Esophagus muscularis mucosa (tissue), 4 donors: ENCODE data around the gene PNPLA6. TPM values are rescaled to one million over a fixed set of nuclear protein-coding genes. Genes with fewer than 3 reads are reported as not detected.

Experiments used
- DNase-seq: peaks from one replicate; pipeline ENCODE4 v3.0.0-alpha.2; 2017; ENCODE audit errors: extremely low spot score
- H3K27ac ChIP-seq, 4 donors: fragments of 200-600 bp; sonication (generic); replicated peaks in 1 of 4; 1 replicate in 3 of 4; 2 replicates in 1 of 4; pipeline ENCODE4 v1.5.1; 2016 to 2019; ENCODE audit warnings: mild to moderate bottlenecking in 1 of 4
- H3K27me3 ChIP-seq, 4 donors: fragments of 200-600 bp; sonication (generic); one replicate each; pipeline versions ENCODE4 v1.5.1 to v1.6.0; 2016 to 2019
- H3K36me3 ChIP-seq, 4 donors: fragments of 200-600 bp; sonication (generic); one replicate each; pipeline ENCODE4 v1.5.1; 2016 to 2019
- H3K4me1 ChIP-seq, 4 donors: fragments of 200-600 bp; sonication (generic); one replicate each; pipeline ENCODE4 v1.5.1; 2016 to 2019
- H3K4me3 ChIP-seq, 4 donors: fragments of 200-600 bp; sonication (generic); 1 replicate in 2 of 4; 2 replicates in 2 of 4; pipeline ENCODE4 v1.5.1; 2016 to 2019; ENCODE audit warnings: mild to moderate bottlenecking in 4 of 4, moderate library complexity in 1 of 4
- H3K9me3 ChIP-seq, 4 donors: fragments of 200-600 bp; sonication (generic); 1 replicate in 3 of 4; 2 replicates in 1 of 4; pipeline ENCODE4 v1.5.1; 2016 to 2019
- EP300 ChIP-seq: sonication (generic); formaldehyde crosslinking; IDR thresholded peaks from one replicate; pipeline ENCODE4 v1.6.1; 2017; ENCODE audit warnings: antibody characterized with exemption
- POLR2A ChIP-seq: fragments of 450-650 bp; IDR thresholded peaks from one replicate; pipeline ENCODE4 v1.6.1; 2017; ENCODE audit warnings: antibody characterized with exemption, moderate library complexity, mild to moderate bottlenecking, low read depth
- POLR2AphosphoS5 ChIP-seq, 2 donors: sonication (generic); formaldehyde crosslinking; IDR thresholded peaks; one replicate each; pipeline ENCODE4 v1.6.1; 2017; ENCODE audit warnings: antibody characterized with exemption in 2 of 2
- whole genome bisulfite sequencing: methylation state at CpG from one replicate; pipeline ENCODE4 v1.1.5; 2018; 5-methylcytosine and 5-hydroxymethylcytosine counted together
- intact Hi-C: fragments of 100-400 bp; cut with DNase I; formaldehyde crosslinking; loops from one replicate; pipeline ENCODE4 v1.15.1; 2023
- small RNA-seq, 3 donors: library from RNA; depleted of rRNA; stranded (forward); fragments of <200 nt; gene quantifications; one replicate each; pipeline ENCODE3, GENCODE V24; 2016
- total RNA-seq, 4 donors: library from RNA; depleted of rRNA; stranded (reverse); fragments of >200 nt; gene quantifications; one replicate each; pipeline versions ENCODE4 v1.1.0 to v1.2.1, GENCODE V29; 2016
- TF ChIP-seq, protein P1 (sequence below), 3 experiments: fragments of 200-600 bp in 2 of 3; fragments of 450-650 bp in 1 of 3; sonication (generic) in 2 of 3; IDR thresholded peaks; one replicate each; pipeline ENCODE4 v1.5.1; 2017 to 2019; ENCODE audit warnings: antibody characterized with exemption in 3 of 3, mild to moderate bottlenecking in 2 of 3, moderate library complexity in 1 of 3

Gene PNPLA6
- total RNA-seq, 4 donors from 2014 or later = 58.1 to 156 (median 85.7) TPM

DNA sequence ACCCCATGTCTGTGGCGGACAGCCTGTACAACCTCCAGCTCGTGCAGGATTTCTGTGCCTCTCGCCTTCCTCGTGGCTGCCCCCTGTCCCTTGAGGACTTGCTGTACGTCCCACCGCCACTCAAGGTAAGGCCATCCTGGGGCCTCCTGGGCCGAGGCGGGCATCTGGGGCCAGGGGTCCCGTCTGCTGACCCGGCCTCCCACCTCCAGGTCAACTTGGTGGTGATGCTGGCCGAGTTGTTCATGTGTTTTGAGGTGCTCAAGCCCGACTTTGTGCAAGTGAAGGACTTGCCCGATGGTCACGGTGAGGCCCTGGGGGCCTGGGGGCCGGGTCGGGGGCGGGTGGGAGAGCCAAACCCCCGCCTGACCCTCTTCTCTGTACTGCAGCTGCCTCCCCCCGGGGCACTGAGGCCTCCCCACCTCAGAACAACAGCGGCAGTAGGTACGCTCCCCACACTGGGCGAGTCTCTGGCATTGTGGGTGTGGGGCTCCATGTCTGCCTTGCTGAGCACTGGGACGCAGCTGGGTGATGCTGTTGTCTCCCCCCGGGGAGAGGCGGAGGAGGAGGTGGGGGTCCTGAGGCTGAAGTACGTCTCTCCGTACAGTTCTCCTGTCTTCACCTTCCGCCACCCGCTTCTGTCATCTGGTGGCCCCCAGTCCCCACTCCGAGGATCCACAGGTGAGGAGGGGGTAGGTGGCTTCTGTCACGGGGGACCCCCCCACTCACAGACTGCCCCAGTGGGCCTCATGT is 75.1 kb downstream of the PNPLA6 start:
- no peak for TF ChIP-seq POLR2A
- TF ChIP-seq EP300 = no peak
- TF ChIP-seq POLR2AphosphoS5 (IDR thresholded peaks at IDR 0.05) = no peak
- TF ChIP-seq, protein P1, sequence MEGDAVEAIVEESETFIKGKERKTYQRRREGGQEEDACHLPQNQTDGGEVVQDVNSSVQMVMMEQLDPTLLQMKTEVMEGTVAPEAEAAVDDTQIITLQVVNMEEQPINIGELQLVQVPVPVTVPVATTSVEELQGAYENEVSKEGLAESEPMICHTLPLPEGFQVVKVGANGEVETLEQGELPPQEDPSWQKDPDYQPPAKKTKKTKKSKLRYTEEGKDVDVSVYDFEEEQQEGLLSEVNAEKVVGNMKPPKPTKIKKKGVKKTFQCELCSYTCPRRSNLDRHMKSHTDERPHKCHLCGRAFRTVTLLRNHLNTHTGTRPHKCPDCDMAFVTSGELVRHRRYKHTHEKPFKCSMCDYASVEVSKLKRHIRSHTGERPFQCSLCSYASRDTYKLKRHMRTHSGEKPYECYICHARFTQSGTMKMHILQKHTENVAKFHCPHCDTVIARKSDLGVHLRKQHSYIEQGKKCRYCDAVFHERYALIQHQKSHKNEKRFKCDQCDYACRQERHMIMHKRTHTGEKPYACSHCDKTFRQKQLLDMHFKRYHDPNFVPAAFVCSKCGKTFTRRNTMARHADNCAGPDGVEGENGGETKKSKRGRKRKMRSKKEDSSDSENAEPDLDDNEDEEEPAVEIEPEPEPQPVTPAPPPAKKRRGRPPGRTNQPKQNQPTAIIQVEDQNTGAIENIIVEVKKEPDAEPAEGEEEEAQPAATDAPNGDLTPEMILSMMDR (IDR thresholded peaks at IDR 0.05) = no peak
- WGBS = 85% methylated on average over 25 of the region's 31 CpGs
- H3K4me1 ChIP-seq = no peaks in the 10 kb centered on the region
- H3K4me3 ChIP-seq = no peak overlapping the region
- no peaks in the 10 kb centered on the region for H3K9me3 ChIP-seq
- H3K27ac ChIP-seq = no peak overlapping the region
- H3K27me3 ChIP-seq = peaks cover 0 to 24% (median 0%) of the 10 kb centered on the region in 4 donors
- intact Hi-C loops = no loop called here
- DNase-seq = no peak
- H3K36me3 ChIP-seq = no peaks in the 10 kb centered on the region

Small RNA genes lying within 50 kb of the gene (small RNA-seq; reads per million reads assigned to genes)
- gene AC008878.2 = 0 reads per million in 3 donors

Other genes with a start within 250 kb of the PNPLA6 start
- 100 to 1,000 TPM in 2 of 4 donors, 10 to 100 TPM in 2; 72.3 to 143 (median 92.5) TPM for gene INSR, start 241.3 kb upstream of the PNPLA6 start, total RNA-seq
- 10 to 100 TPM; 25.0 to 40.3 (median 29.4) TPM for gene ARHGEF18, start 186.8 kb upstream of the PNPLA6 start, total RNA-seq
- 1 to 10 TPM; 1.7 to 5.3 (median 3.7) TPM for gene PEX11G, start 46.7 kb upstream of the PNPLA6 start, total RNA-seq
- gene ZNF358, start 19.6 kb upstream of the PNPLA6 start, total RNA-seq = 100 to 1,000 TPM in 3 of 4 donors, 10 to 100 TPM in 1; 95.4 to 168 (median 137) TPM
- gene MCOLN1, start 13.1 kb upstream of the PNPLA6 start, total RNA-seq = 10 to 100 TPM; 11.3 to 20.7 (median 14.4) TPM
- under 1 TPM; 0.11 to 0.42 (median 0.18) TPM for gene CAMSAP3, start 60.1 kb downstream of the PNPLA6 start, total RNA-seq
- 10 to 100 TPM; 32.0 to 56.2 (median 44.5) TPM for gene XAB2, start 93.8 kb downstream of the PNPLA6 start, total RNA-seq
- gene PET100, start 94.1 kb downstream of the PNPLA6 start, total RNA-seq = 10 to 100 TPM; 19.5 to 80.9 (median 26.2) TPM
- gene PCP2, start 98.0 kb downstream of the PNPLA6 start, total RNA-seq = not detected
- 10 to 100 TPM in 3 of 4 donors, 1 to 10 TPM in 1; 7.2 to 14.4 (median 11.7) TPM for gene STXBP2, start 101.4 kb downstream of the PNPLA6 start, total RNA-seq
- 1 to 10 TPM in 1 of 4 donors, not detected in 3; 1.3 TPM for gene RETN, start 133.3 kb downstream of the PNPLA6 start, total RNA-seq
- gene MCEMP1, start 141.4 kb downstream of the PNPLA6 start, total RNA-seq = 1 to 10 TPM in 1 of 4 donors, under 1 TPM in 2, not detected in 1; 0.34 to 2.0 (median 0.42) TPM
- gene TRAPPC5, start 145.1 kb downstream of the PNPLA6 start, total RNA-seq = 10 to 100 TPM; 12.5 to 84.7 (median 64.8) TPM
- gene FCER2, start 166.4 kb downstream of the PNPLA6 start, total RNA-seq = under 1 TPM in 1 of 4 donors, not detected in 3; 0.29 TPM
- 1 to 10 TPM in 3 of 4 donors, under 1 TPM in 1; 0.75 to 2.5 (median 1.8) TPM for gene CLEC4G, start 196.4 kb downstream of the PNPLA6 start, total RNA-seq
- gene CD209, start 211.8 kb downstream of the PNPLA6 start, total RNA-seq = 10 to 100 TPM in 1 of 4 donors, 1 to 10 TPM in 3; 4.0 to 13.1 (median 8.4) TPM
- gene CLEC4M, start 227.5 kb downstream of the PNPLA6 start, total RNA-seq = not detected